ENCODE measurements around the gene MZB1.

The MZB1 gene

GRCh38 chr5:139389701-139390638 is at the start of gene MZB1:
MZB1 (minus strand) TSS chr5:139389913; CDS start chr5:139389856, 57 bp downstream.
- DNase-seq = no peak

GRCh38 chr5:139439013-139439903 is 49.5 kb upstream of the MZB1 start, which contains the start of gene DNAJC18:
DNAJC18 (minus strand) TSS chr5:139439525; CDS start chr5:139439445, 80 bp downstream.
- DNase-seq = peak; percentile 92 to 93

- no peak for DNase-seq
These were observed 48.9 kb upstream of the MZB1 start for GRCh38 chr5:139438707-139439012.

- no peak for DNase-seq
These were observed 46.0 kb upstream of the MZB1 start for GRCh38 chr5:139435676-139436075.

GRCh38 chr5:139431706-139432105 is 42.0 kb upstream of the MZB1 start:
- no peak for DNase-seq

- no peak for DNase-seq
These were observed 40.3 kb upstream of the MZB1 start for GRCh38 chr5:139430015-139430414.

GRCh38 chr5:139426203-139426885 is 36.6 kb upstream of the MZB1 start:
- no peak for DNase-seq

- no peak for DNase-seq
These were observed 35.8 kb upstream of the MZB1 start for GRCh38 chr5:139425497-139425896.

- DNase-seq = peak; percentile 18 to 74
These were observed 32.7 kb upstream of the MZB1 start for GRCh38 chr5:139422307-139422893.

- DNase-seq = no peak
These were observed 29.8 kb upstream of the MZB1 start for GRCh38 chr5:139419226-139420192.

- no peak for DNase-seq
These were observed 29.1 kb upstream of the MZB1 start for GRCh38 chr5:139418793-139419192.

- peak in 1 of 2 donors; percentile 27 for DNase-seq
These were observed 27.5 kb upstream of the MZB1 start for GRCh38 chr5:139417214-139417613.

- DNase-seq = no peak
These were observed 26.9 kb upstream of the MZB1 start for GRCh38 chr5:139416651-139417050.

GRCh38 chr5:139415869-139416268 is 26.2 kb upstream of the MZB1 start:
- DNase-seq = no peak

- DNase-seq = peak; percentile 82 to 90
These were observed 25.6 kb upstream of the MZB1 start for GRCh38 chr5:139415221-139415861.

GRCh38 chr5:139414581-139415130 is 24.9 kb upstream of the MZB1 start:
- peak; percentile 26 to 43 for DNase-seq

- no peak for DNase-seq
These were observed 24.2 kb upstream of the MZB1 start for GRCh38 chr5:139413963-139414362.

GRCh38 chr5:139413153-139413552 is 23.4 kb upstream of the MZB1 start:
- no peak for DNase-seq

- DNase-seq = peak in 1 of 2 donors; percentile 40
These were observed 21.5 kb upstream of the MZB1 start for GRCh38 chr5:139410993-139411828.
